GM18505 (cell line): ENCODE measurements around the gene ACSL3.
"Not testable (repeated sequence)": the region's sequence is repeated elsewhere in the genome, so short reads cannot be mapped to it uniquely, and the experiment has no call there.

Source experiments
- ATAC-seq: cut with Tn5 transposase; IDR thresholded peaks from one replicate; pipeline ENCODE4 v1.9.1; 2021; ENCODE audit not compliant: unreplicated experiment
- POLR2A ChIP-seq: IDR thresholded peaks from 4 replicates; pipeline ENCODE4 v1.6.1; 2011; ENCODE audit warnings: borderline replicate concordance; ENCODE audit not compliant: insufficient read depth, insufficient read length; ENCODE audit errors: extremely low read depth

ACSL3 gene

DNA sequence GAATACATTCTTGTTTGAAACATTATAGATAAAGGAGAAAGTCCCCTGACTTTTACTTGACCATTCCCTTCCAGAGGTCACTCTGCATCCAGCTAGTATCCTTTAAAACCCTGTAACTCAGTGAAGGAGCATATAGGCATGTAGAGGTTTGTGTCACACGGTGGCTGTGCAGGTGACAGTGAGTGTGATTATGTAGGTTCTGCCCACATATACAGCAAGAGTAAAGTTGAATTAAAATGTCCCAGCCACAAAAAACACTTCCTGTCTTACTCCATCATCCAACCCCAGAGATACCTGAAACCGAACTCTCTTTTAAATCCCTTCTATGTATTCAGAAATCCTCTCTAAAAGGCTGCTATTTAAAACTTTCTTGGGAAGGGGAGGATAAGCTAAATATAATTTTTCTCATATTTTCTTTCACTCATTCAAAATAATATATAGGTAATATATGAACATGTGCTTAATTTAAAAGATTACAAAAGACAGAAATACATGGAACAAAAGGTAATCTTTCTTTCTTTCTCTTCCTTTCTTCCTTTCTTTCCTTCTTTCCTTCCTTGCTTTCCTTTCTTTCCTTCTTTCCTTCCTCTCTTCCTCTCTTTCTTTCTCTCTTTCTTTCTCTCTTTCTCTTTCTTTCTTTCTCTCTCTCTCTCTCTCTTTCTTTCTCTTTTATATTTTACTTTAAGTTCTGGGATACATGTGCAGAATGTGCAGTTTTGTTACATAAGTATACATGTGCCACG, 20.6 kb upstream of the ACSL3 start:
- ATAC-seq, result no peak
- no peak for TF ChIP-seq POLR2A

DNA sequence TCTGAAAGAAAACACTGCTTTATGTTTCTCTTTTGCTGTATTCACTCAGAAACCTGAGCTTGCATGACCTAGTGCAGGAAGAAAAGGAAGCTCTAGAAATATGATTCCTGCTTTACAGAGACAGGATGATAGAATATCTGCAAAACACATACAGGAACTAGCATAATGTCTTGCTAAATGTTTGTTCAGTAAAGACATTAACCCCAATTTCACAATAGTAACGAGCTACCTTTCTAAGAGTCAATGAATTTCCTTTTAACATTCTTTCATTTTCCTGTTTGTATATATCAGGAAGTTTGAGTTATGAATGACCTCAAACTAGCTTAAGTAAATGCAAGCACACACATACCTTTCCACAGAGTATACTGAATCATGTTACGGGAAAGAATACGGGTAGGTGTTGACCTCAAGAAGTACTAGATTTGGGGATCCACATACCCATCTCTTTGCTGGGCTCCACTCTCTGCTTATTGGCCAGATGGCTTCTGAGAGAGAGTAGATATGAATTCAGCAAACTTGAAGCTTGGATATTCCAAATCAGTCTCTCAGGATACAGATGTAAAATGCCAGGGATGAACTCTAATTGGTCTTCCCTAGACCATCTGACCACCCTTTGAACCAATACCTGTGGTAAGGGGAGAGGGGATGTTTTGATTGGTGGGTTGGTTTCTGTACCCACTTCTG, 18.2 kb upstream of the ACSL3 start:
- ATAC-seq, result no peak
- TF ChIP-seq POLR2A, result no peak

DNA sequence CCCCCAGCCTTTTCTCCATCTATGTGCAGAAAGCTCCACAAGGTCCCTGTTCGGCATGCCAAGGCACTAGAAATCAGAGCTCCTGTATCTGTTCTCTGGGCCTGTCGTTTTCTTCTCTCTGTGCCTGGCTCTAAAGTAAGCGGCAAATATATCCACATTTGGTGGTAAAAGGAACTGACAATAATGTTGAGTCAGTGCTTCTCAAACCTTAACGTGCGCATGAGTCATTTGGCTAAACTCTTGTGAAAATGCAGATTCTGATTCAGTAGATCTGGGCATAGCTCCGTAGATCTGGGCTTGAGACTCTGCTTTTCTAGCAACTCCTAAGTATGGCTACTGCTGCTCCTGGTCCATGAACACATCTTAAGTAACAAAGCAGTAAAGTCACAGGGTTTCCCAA, 16.5 kb upstream of the ACSL3 start:
- no peak for ATAC-seq
- TF ChIP-seq POLR2A, result no peak

DNA sequence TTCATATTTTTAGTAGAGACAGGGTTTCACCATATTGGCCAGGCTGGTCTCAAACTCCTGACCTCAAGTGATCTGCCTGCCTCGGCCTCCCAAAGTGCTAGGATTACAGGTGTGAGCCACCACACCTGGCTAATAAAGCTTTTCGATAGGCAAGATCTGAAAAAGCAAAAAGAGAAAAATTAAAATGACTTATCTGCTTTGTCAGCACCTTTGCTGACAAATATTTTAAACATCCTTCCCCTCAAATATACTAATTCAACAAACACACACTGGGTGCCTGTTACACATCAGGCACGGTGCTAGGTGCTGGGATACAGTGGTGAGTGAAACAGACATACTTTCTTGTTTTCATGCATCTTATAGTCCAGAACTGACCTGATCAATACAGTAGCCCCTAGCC, 15.5 kb upstream of the ACSL3 start:
- not testable (repeated sequence) for ATAC-seq

GRCh38 chr2:222846003-222846402, 14.8 kb upstream of the ACSL3 start:
- TF ChIP-seq POLR2A, result no peak
- ATAC-seq, result no peak

GRCh38 chr2:222848031-222848430, 12.8 kb upstream of the ACSL3 start:
- ATAC-seq, result not testable (repeated sequence)

DNA sequence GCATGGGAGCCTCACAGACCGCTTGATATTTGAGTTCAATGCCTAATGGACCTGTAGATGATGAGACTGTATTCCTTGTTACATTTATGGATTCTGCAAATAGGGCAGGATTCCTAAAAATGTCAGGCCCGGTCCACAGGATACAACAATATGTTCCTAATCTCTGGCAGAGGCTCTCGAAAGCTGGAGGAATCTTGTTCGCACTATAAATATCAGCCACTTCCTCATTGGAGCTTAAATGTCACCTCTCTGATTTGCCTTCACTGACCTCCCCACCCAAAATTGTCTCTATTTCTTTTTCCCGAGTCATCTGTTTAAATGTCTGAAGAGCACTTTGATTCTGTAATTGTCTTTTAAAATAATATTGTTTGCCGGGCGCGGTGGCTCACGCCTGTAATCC, 12.0 kb upstream of the ACSL3 start:
- no peak for ATAC-seq

GRCh38 chr2:222851956-222852617, 8.7 kb upstream of the ACSL3 start:
- no peak for TF ChIP-seq POLR2A
- no peak for ATAC-seq

More for the DNA sequence above, 12.0 kb upstream of the ACSL3 start:
- no peak for TF ChIP-seq POLR2A

- no peak for ATAC-seq
- no peak for TF ChIP-seq POLR2A
Observed at GRCh38 chr2:222854773-222855700, 5.8 kb upstream of the ACSL3 start.

GRCh38 chr2:222859786-222860612, 837 bp upstream of the ACSL3 start:
- ATAC-seq, result no peak
- no peak for TF ChIP-seq POLR2A

GRCh38 chr2:222861411-222862105, 722 bp downstream of the ACSL3 start:
- ATAC-seq, result peak; percentile 31
- no peak for TF ChIP-seq POLR2A

DNA sequence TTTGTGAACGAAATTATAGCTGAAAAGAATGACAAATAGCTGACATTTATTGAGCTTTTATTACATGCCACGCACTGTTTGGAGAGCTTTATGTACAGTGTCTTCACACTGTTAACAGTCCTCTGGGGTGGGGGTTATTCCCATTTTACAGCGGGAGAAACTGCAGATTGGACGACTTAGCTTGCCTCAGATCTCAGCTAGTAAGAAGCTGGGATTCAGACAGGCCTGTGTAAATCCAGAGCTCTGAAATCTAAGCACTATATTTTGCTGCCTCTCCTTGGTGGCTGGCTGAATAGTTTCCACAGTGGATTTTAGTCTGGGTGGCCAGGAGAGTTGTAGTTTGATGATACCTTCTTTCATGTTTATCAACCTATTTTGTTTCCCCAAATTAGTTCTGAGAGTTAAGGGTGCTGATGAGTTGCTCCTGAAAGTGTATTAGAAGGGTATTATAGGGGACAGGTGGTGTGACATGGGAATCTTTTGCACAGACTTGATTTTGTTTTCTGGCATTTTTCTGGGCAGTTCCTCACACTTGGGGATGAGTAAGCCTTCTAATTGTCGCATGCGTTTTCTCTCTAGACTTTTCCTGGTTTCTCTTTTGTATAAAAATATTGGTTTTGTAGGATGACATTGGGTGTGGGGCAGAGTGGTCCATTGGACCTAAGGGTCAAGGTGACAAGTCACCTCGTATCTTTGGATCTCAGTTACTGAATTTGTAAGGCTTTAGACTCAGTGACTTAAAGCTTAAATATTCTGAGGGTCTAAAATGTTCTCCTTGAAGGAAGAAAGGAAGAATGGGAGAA, 1.5 kb downstream of the ACSL3 start:
- TF ChIP-seq POLR2A, result no peak
- no peak for ATAC-seq
